Breast epithelium (tissue), 4 donors: ENCODE results near the gene LMOD3. TPM values are rescaled to one million over a fixed set of nuclear protein-coding genes. Genes with fewer than 3 reads are reported as not detected.

Experiments used
- DNase-seq, 2 donors: peaks; one replicate each; pipeline ENCODE4 v3.0.0-alpha.2; 2019; ENCODE audit warnings: low spot score in 2 of 2
- H3K27ac ChIP-seq, 2 donors: fragments of 200-600 bp; sonication (generic) in 1 of 2; one replicate each; pipeline ENCODE4 v1.5.1; 2016 to 2019; ENCODE audit warnings: mild to moderate bottlenecking in 1 of 2
- H3K27me3 ChIP-seq, 2 donors: fragments of 200-600 bp; sonication (generic) in 1 of 2; one replicate each; pipeline versions ENCODE4 v1.5.1 to v1.6.0; 2017 to 2019; ENCODE audit warnings: control low read depth in 1 of 2, mild to moderate bottlenecking in 1 of 2
- H3K36me3 ChIP-seq: fragments of 200-600 bp; one replicate; pipeline ENCODE4 v1.5.1; 2019
- H3K4me1 ChIP-seq, 2 donors: fragments of 200-600 bp; sonication (generic); one replicate each; pipeline ENCODE4 v1.5.1; 2016 to 2019; ENCODE audit warnings: control low read depth in 1 of 2
- H3K4me3 ChIP-seq, 3 donors: fragments of 200-600 bp; sonication (generic); 1 replicate in 2 of 3; 2 replicates in 1 of 3; pipeline ENCODE4 v1.5.1; 2016 to 2019; ENCODE audit warnings: mild to moderate bottlenecking in 3 of 3, moderate library complexity in 2 of 3
- H3K9me3 ChIP-seq, 2 donors: fragments of 200-600 bp; sonication (generic) in 1 of 2; one replicate each; pipeline ENCODE4 v1.5.1; 2016 to 2019; ENCODE audit warnings: control low read depth in 1 of 2
- CTCF ChIP-seq, 3 donors: fragments of 450-650 bp; IDR thresholded peaks; one replicate each; pipeline ENCODE4 v1.5.1; 2016 to 2017; ENCODE audit warnings: antibody characterized with exemption in 3 of 3, mild to moderate bottlenecking in 3 of 3, moderate library complexity in 3 of 3
- POLR2A ChIP-seq: fragments of 450-650 bp; IDR thresholded peaks from one replicate; pipeline ENCODE4 v1.6.1; 2016; ENCODE audit warnings: antibody characterized with exemption, mild to moderate bottlenecking, moderate library complexity
- POLR2AphosphoS5 ChIP-seq, 3 donors: sonication (generic); formaldehyde crosslinking; IDR thresholded peaks; one replicate each; pipeline ENCODE4 v1.6.1; 2017; ENCODE audit warnings: antibody characterized with exemption in 3 of 3
- intact Hi-C: fragments of 100-400 bp; cut with DNase I; formaldehyde crosslinking; loops from one replicate; pipeline ENCODE4 v1.15.1; 2023; ENCODE audit warnings: low total_unique reads
- total RNA-seq, 3 donors: library from RNA; depleted of rRNA; stranded (reverse); fragments of >200 nt; gene quantifications; one replicate each; pipeline ENCODE4 v1.1.0, GENCODE V29; 2016

The LMOD3 gene
- total RNA-seq, 3 donors from 2014 or later = not detected

- Histone ChIP-seq H3K4me1 (no peaks in the 10 kb centered on the region), H3K27ac (no peak overlapping the region), H3K36me3 (no peaks in the 10 kb centered on the region), H3K27me3 (no peaks in the 10 kb centered on the region), H3K9me3 (no peaks in the 10 kb centered on the region), H3K4me3 (no peak overlapping the region)
- intact Hi-C loops = loop anchor here (10.0 kb wide), 1 partner anchor 142 kb away; no protein-coding TSS in a partner anchor
- TF ChIP-seq CTCF (IDR thresholded peaks at IDR 0.05) (no peak), POLR2A (no peak), POLR2AphosphoS5 (IDR thresholded peaks at IDR 0.05) (no peak)
- no peak for DNase-seq
Measured at GRCh38 chr3:69162308-69162980, 40.0 kb upstream of the LMOD3 start.

GRCh38 chr3:69161587-69162307, 39.4 kb upstream of the LMOD3 start:
- H3K27me3 ChIP-seq = no peaks in the 10 kb centered on the region
- no peaks in the 10 kb centered on the region for H3K36me3 ChIP-seq
- H3K27ac ChIP-seq = no peak overlapping the region
- no peak for DNase-seq
- H3K4me1 ChIP-seq = no peaks in the 10 kb centered on the region
- peak; percentile 92 to 98 (median 94) for TF ChIP-seq CTCF (IDR thresholded peaks at IDR 0.05)
- no peak for TF ChIP-seq POLR2A
- intact Hi-C loops = loop anchor here (10.0 kb wide), 1 partner anchor 143 kb away; no protein-coding TSS in a partner anchor
- no peak overlapping the region for H3K4me3 ChIP-seq
- no peaks in the 10 kb centered on the region for H3K9me3 ChIP-seq

GRCh38 chr3:69160525-69160924, 38.1 kb upstream of the LMOD3 start:
- no peaks in the 10 kb centered on the region for H3K4me1 ChIP-seq

GRCh38 chr3:69160107-69160506, 37.7 kb upstream of the LMOD3 start:
- Histone ChIP-seq H3K9me3 (no peaks in the 10 kb centered on the region), H3K36me3 (no peaks in the 10 kb centered on the region), H3K4me1 (no peaks in the 10 kb centered on the region), H3K27me3 (no peaks in the 10 kb centered on the region), H3K27ac (no peak overlapping the region), H3K4me3 (no peak overlapping the region)
- no peak for TF ChIP-seq POLR2AphosphoS5 (IDR thresholded peaks at IDR 0.05)
- TF ChIP-seq CTCF (IDR thresholded peaks at IDR 0.05) = no peak
- TF ChIP-seq POLR2A = no peak
- intact Hi-C loops = loop anchor here (10.0 kb wide), 1 partner anchor 145 kb away; no protein-coding TSS in a partner anchor
- DNase-seq = no peak

More at GRCh38 chr3:69160525-69160924, 38.1 kb upstream of the LMOD3 start:
- Histone ChIP-seq H3K4me3 (no peak overlapping the region), H3K27me3 (no peaks in the 10 kb centered on the region), H3K27ac (no peak overlapping the region), H3K36me3 (no peaks in the 10 kb centered on the region), H3K9me3 (no peaks in the 10 kb centered on the region)
- TF ChIP-seq POLR2A = no peak
- no peak for TF ChIP-seq CTCF (IDR thresholded peaks at IDR 0.05)
- no peak for TF ChIP-seq POLR2AphosphoS5 (IDR thresholded peaks at IDR 0.05)
- DNase-seq = no peak
- intact Hi-C loops = loop anchor here (10.0 kb wide), 1 partner anchor 144 kb away; no protein-coding TSS in a partner anchor

- TF ChIP-seq POLR2A = no peak
- H3K9me3 ChIP-seq = no peaks in the 10 kb centered on the region
- intact Hi-C loops = no loop called here
- no peaks in the 10 kb centered on the region for H3K27me3 ChIP-seq
- DNase-seq = no peak
- H3K36me3 ChIP-seq = no peaks in the 10 kb centered on the region
- no peak overlapping the region for H3K4me3 ChIP-seq
- no peak overlapping the region for H3K27ac ChIP-seq
- H3K4me1 ChIP-seq = no peaks in the 10 kb centered on the region
Measured at GRCh38 chr3:69149586-69149985, 27.2 kb upstream of the LMOD3 start.
